Activated CD4-positive, alpha-beta memory T cell treated with anti-CD3 and anti-CD28 coated beads for 36 hours (primary cell): ENCODE results near the gene FUT8. TPM values are rescaled to one million over a fixed set of nuclear protein-coding genes. Genes with fewer than 3 reads are reported as not detected.
A peak's percentile ranks its signal among the peaks of the same experiment; 100 is the strongest.

Experiments
- CTCF ChIA-PET: fragments of 350-600 bp; sonication (Branson Sonifier 250); formaldehyde crosslinking; loops from one replicate; lab custom pipeline; 2021; ENCODE audit warnings: antibody characterized with exemption, inconsistent platforms; lab: Charles Lee
- POLR2A ChIA-PET: fragments of 350-600 bp; sonication (Branson Sonifier 250); formaldehyde crosslinking; loops from one replicate; lab custom pipeline; 2021; ENCODE audit warnings: antibody characterized with exemption; lab: Charles Lee
- DNase-seq: peaks from one replicate; pipeline ENCODE4 v3.0.0-alpha.2; 2020
- H3K27ac Mint-ChIP-seq: one replicate; pipeline ENCODE4 v1.8.0; 2021; ENCODE audit warnings: mixed read lengths
- H3K27me3 Mint-ChIP-seq: one replicate; pipeline ENCODE4 v1.8.0; 2021; ENCODE audit warnings: mixed read lengths
- H3K36me3 Mint-ChIP-seq: one replicate; pipeline ENCODE4 v1.8.0; 2021; ENCODE audit warnings: mixed read lengths
- H3K4me1 Mint-ChIP-seq: one replicate; pipeline ENCODE4 v1.8.0; 2021; ENCODE audit warnings: low read depth, mixed read lengths
- H3K4me3 Mint-ChIP-seq: one replicate; pipeline ENCODE4 v1.8.0; 2021; ENCODE audit warnings: mild to moderate bottlenecking, mixed read lengths
- H3K9me3 Mint-ChIP-seq: one replicate; pipeline ENCODE4 v1.8.0; 2021; ENCODE audit warnings: mixed read lengths
- intact Hi-C: fragments of 100-400 bp; cut with micrococcal nuclease; formaldehyde crosslinking; loops from one replicate; pipeline ENCODE4 v1.15.1; 2023
- total RNA-seq, 2 experiments: library from RNA; stranded (reverse); gene quantifications; one replicate each; pipeline ENCODE4 v1.2.3, GENCODE V29; 2021

Gene FUT8
- total RNA-seq, 2 experiments from 2014 or later = 50.7 to 51.4 TPM

- CTCF ChIA-PET = interaction anchor here (1.2 kb wide), 1 partner anchor 101 kb away, joined by 4 read pairs; no protein-coding TSS in a partner anchor
Observed at GRCh38 chr14:65723348-65723747, 310.8 kb downstream of the FUT8 start.

GRCh38 chr14:65728604-65729003, 316.1 kb downstream of the FUT8 start:
- ChIA-PET CTCF (no interaction called here), POLR2A (no interaction called here)
- intact Hi-C loops = no loop called here
- Mint-ChIP-seq H3K36me3 (peaks cover 35% of the 10 kb centered on the region), H3K27me3 (no peaks in the 10 kb centered on the region), H3K9me3 (peaks cover 3% of the 10 kb centered on the region), H3K27ac (no peak overlapping the region), H3K4me3 (no peak overlapping the region), H3K4me1 (peaks cover 14% of the 10 kb centered on the region)
- no peak for DNase-seq

More at GRCh38 chr14:65723348-65723747, 310.8 kb downstream of the FUT8 start:
- POLR2A ChIA-PET = no interaction called here
- H3K27ac Mint-ChIP-seq = no peak overlapping the region
- H3K27me3 Mint-ChIP-seq = no peaks in the 10 kb centered on the region
- H3K36me3 Mint-ChIP-seq = peaks cover 52% of the 10 kb centered on the region
- H3K4me1 Mint-ChIP-seq = peaks cover 18% of the 10 kb centered on the region
- intact Hi-C loops = no loop called here
- H3K4me3 Mint-ChIP-seq = no peak overlapping the region
- DNase-seq = no peak
- H3K9me3 Mint-ChIP-seq = peaks cover 11% of the 10 kb centered on the region

GRCh38 chr14:65729566-65729965, 317.0 kb downstream of the FUT8 start:
- H3K36me3 Mint-ChIP-seq = peaks cover 32% of the 10 kb centered on the region
- peaks cover 3% of the 10 kb centered on the region for H3K9me3 Mint-ChIP-seq
- DNase-seq = no peak
- ChIA-PET POLR2A (no interaction called here), CTCF (no interaction called here)
- H3K27ac Mint-ChIP-seq = no peak overlapping the region
- intact Hi-C loops = no loop called here
- H3K4me3 Mint-ChIP-seq = no peak overlapping the region
- peaks cover 14% of the 10 kb centered on the region for H3K4me1 Mint-ChIP-seq
- H3K27me3 Mint-ChIP-seq = no peaks in the 10 kb centered on the region

GRCh38 chr14:65731933-65732506, 319.5 kb downstream of the FUT8 start:
- DNase-seq = no peak
- CTCF ChIA-PET = interaction anchor here (0.5 to 1.2 kb wide), 4 partner anchors 51 to 320 kb away, joined by 3 read pairs; no protein-coding TSS in a partner anchor

GRCh38 chr14:65738339-65738738, 325.8 kb downstream of the FUT8 start:
- DNase-seq = no peak
- no peak overlapping the region for H3K27ac Mint-ChIP-seq
- H3K27me3 Mint-ChIP-seq = no peaks in the 10 kb centered on the region
- ChIA-PET CTCF (no interaction called here), POLR2A (no interaction called here)
- intact Hi-C loops = no loop called here
- no peaks in the 10 kb centered on the region for H3K9me3 Mint-ChIP-seq
- H3K36me3 Mint-ChIP-seq = peaks cover 22% of the 10 kb centered on the region
- no peaks in the 10 kb centered on the region for H3K4me1 Mint-ChIP-seq
- H3K4me3 Mint-ChIP-seq = no peak overlapping the region

More at GRCh38 chr14:65731933-65732506, 319.5 kb downstream of the FUT8 start:
- peaks cover 3% of the 10 kb centered on the region for H3K9me3 Mint-ChIP-seq
- intact Hi-C loops = loop anchor here (1.0 kb wide), 1 partner anchor 27 kb away; no protein-coding TSS in a partner anchor
- H3K36me3 Mint-ChIP-seq = peaks cover 23% of the 10 kb centered on the region
- H3K4me3 Mint-ChIP-seq = no peak overlapping the region
- no peaks in the 10 kb centered on the region for H3K27me3 Mint-ChIP-seq
- peak overlapping the region; percentile 62 for H3K27ac Mint-ChIP-seq
- POLR2A ChIA-PET = interaction anchor here (0.6 kb wide), 1 partner anchor 575 kb away, joined by 3 read pairs; no protein-coding TSS in a partner anchor
- peaks cover 14% of the 10 kb centered on the region for H3K4me1 Mint-ChIP-seq

GRCh38 chr14:65745396-65746190, 333.1 kb downstream of the FUT8 start:
- no peak overlapping the region for H3K4me3 Mint-ChIP-seq
- intact Hi-C loops = no loop called here
- H3K4me1 Mint-ChIP-seq = no peaks in the 10 kb centered on the region
- ChIA-PET POLR2A (interaction anchor here (0.6 kb wide), 1 partner anchor 93 kb away, joined by 3 read pairs; no protein-coding TSS in a partner anchor), CTCF (no interaction called here)
- peaks cover 13% of the 10 kb centered on the region for H3K36me3 Mint-ChIP-seq
- H3K9me3 Mint-ChIP-seq = no peaks in the 10 kb centered on the region
- no peaks in the 10 kb centered on the region for H3K27me3 Mint-ChIP-seq
- H3K27ac Mint-ChIP-seq = no peak overlapping the region
- no peak for DNase-seq

- Mint-ChIP-seq H3K27ac (no peak overlapping the region), H3K36me3 (no peaks in the 10 kb centered on the region), H3K4me3 (no peak overlapping the region), H3K9me3 (no peaks in the 10 kb centered on the region), H3K4me1 (no peaks in the 10 kb centered on the region), H3K27me3 (no peaks in the 10 kb centered on the region)
- no peak for DNase-seq
- POLR2A ChIA-PET = no interaction called here
- CTCF ChIA-PET = no interaction called here
- intact Hi-C loops = no loop called here
Observed at GRCh38 chr14:65748796-65749195, 336.3 kb downstream of the FUT8 start.

GRCh38 chr14:65749287-65749686, 336.8 kb downstream of the FUT8 start:
- H3K4me3 Mint-ChIP-seq = no peak overlapping the region
- no peak overlapping the region for H3K27ac Mint-ChIP-seq
- ChIA-PET POLR2A (no interaction called here), CTCF (interaction anchor here (0.6 kb wide), 1 partner anchor 578 kb away, joined by 3 read pairs; no protein-coding TSS in a partner anchor)
- H3K27me3 Mint-ChIP-seq = no peaks in the 10 kb centered on the region
- no peaks in the 10 kb centered on the region for H3K9me3 Mint-ChIP-seq
- intact Hi-C loops = no loop called here
- no peaks in the 10 kb centered on the region for H3K36me3 Mint-ChIP-seq
- H3K4me1 Mint-ChIP-seq = no peaks in the 10 kb centered on the region
- no peak for DNase-seq

- intact Hi-C loops = no loop called here
- no peaks in the 10 kb centered on the region for H3K4me1 Mint-ChIP-seq
- CTCF ChIA-PET = no interaction called here
- H3K9me3 Mint-ChIP-seq = no peaks in the 10 kb centered on the region
- POLR2A ChIA-PET = no interaction called here
- H3K4me3 Mint-ChIP-seq = no peak overlapping the region
- DNase-seq = no peak
- no peaks in the 10 kb centered on the region for H3K27me3 Mint-ChIP-seq
- no peak overlapping the region for H3K27ac Mint-ChIP-seq
- H3K36me3 Mint-ChIP-seq = no peaks in the 10 kb centered on the region
Observed at GRCh38 chr14:65750906-65751305, 338.4 kb downstream of the FUT8 start.

GRCh38 chr14:65751510-65751909, 339.0 kb downstream of the FUT8 start:
- POLR2A ChIA-PET = no interaction called here
- no peak for DNase-seq

GRCh38 chr14:65753061-65753460, 340.5 kb downstream of the FUT8 start:
- H3K36me3 Mint-ChIP-seq = no peaks in the 10 kb centered on the region
- H3K9me3 Mint-ChIP-seq = no peaks in the 10 kb centered on the region
- H3K27ac Mint-ChIP-seq = no peak overlapping the region
- ChIA-PET CTCF (no interaction called here), POLR2A (no interaction called here)
- no peak for DNase-seq
- H3K27me3 Mint-ChIP-seq = no peaks in the 10 kb centered on the region
- H3K4me1 Mint-ChIP-seq = no peaks in the 10 kb centered on the region
- no peak overlapping the region for H3K4me3 Mint-ChIP-seq
- intact Hi-C loops = no loop called here

More at GRCh38 chr14:65751510-65751909, 339.0 kb downstream of the FUT8 start:
- H3K4me1 Mint-ChIP-seq = no peaks in the 10 kb centered on the region
- H3K4me3 Mint-ChIP-seq = no peak overlapping the region
- H3K27ac Mint-ChIP-seq = no peak overlapping the region
- no peaks in the 10 kb centered on the region for H3K27me3 Mint-ChIP-seq
- H3K36me3 Mint-ChIP-seq = no peaks in the 10 kb centered on the region
- intact Hi-C loops = no loop called here
- H3K9me3 Mint-ChIP-seq = no peaks in the 10 kb centered on the region
- CTCF ChIA-PET = interaction anchor here (0.7 to 1.2 kb wide), 2 partner anchors 8 to 209 kb away, joined by 3 to 4 read pairs; no protein-coding TSS in a partner anchor

- Mint-ChIP-seq H3K9me3 (peaks cover 4% of the 10 kb centered on the region), H3K36me3 (no peaks in the 10 kb centered on the region), H3K4me1 (no peaks in the 10 kb centered on the region), H3K27ac (no peak overlapping the region), H3K4me3 (no peak overlapping the region), H3K27me3 (no peaks in the 10 kb centered on the region)
- ChIA-PET CTCF (interaction anchor here (0.7 to 1.2 kb wide), 2 partner anchors 69 to 590 kb away, joined by 3 to 5 read pairs; no protein-coding TSS in a partner anchor), POLR2A (no interaction called here)
- intact Hi-C loops = no loop called here
- DNase-seq = no peak
Observed at GRCh38 chr14:65755331-65755730, 342.8 kb downstream of the FUT8 start.
